HL-60 (cell line): ENCODE data around the gene KANK3.

Source experiments
- DNase-seq, 2 experiments: peaks; one replicate each; pipeline ENCODE4 v3.0.0-alpha.2; 2010 to 2020; ENCODE audit warnings: low read depth in 1 of 2, low spot score in 1 of 2
- H3K27ac ChIP-seq: fragments of 250-450 bp; sonication (Bioruptor Pico); replicated peaks from 2 replicates; pipeline ENCODE4 v1.5.1; 2020; ENCODE audit warnings: mild to moderate bottlenecking, moderate library complexity
- H3K27me3 ChIP-seq: fragments of 250-450 bp; sonication (Bioruptor Pico); 2 replicates; pipeline ENCODE4 v1.5.1; 2021; ENCODE audit warnings: mild to moderate bottlenecking, moderate library complexity; ENCODE audit not compliant: insufficient read depth, poor library complexity, severe bottlenecking
- H3K4me3 ChIP-seq: replicated peaks from 2 replicates; pipeline ENCODE4 v1.5.1; 2011; ENCODE audit warnings: mild to moderate bottlenecking, control low read depth, low read length; ENCODE audit not compliant: insufficient read depth
- CTCF ChIP-seq: IDR thresholded peaks from one replicate; pipeline ENCODE4 v1.5.1; 2011; ENCODE audit warnings: low read length, control low read depth, inconsistent platforms; ENCODE audit not compliant: insufficient read depth
- GABPA ChIP-seq: IDR thresholded peaks from 2 replicates; pipeline ENCODE4 v1.6.1; 2012; ENCODE audit warnings: low read depth
- POLR2AphosphoS5 ChIP-seq: IDR thresholded peaks from 2 replicates; pipeline ENCODE4 v1.6.1; 2012; ENCODE audit warnings: low read depth
- REST ChIP-seq: IDR thresholded peaks from 2 replicates; pipeline ENCODE4 v1.6.1; 2012; ENCODE audit warnings: low read depth; ENCODE audit not compliant: insufficient replicate concordance
- SPI1 ChIP-seq: IDR thresholded peaks from 2 replicates; pipeline ENCODE4 v1.6.1; 2012; ENCODE audit warnings: low read depth, mild to moderate bottlenecking, borderline replicate concordance

The KANK3 gene

GRCh38 chr19:8335343-8336071 lies 7.6 kb downstream of the KANK3 start:
- DNase-seq, result no peak
- no peak overlapping the region for H3K27ac ChIP-seq
- TF ChIP-seq GABPA (no peak), REST (no peak), POLR2AphosphoS5 (no peak), SPI1 (no peak), CTCF (no peak)
- H3K4me3 ChIP-seq, result no peak overlapping the region
- peaks cover 41% of the 10 kb centered on the region for H3K27me3 ChIP-seq

GRCh38 chr19:8334458-8335342 lies 8.4 kb downstream of the KANK3 start:
- no peak for TF ChIP-seq REST
- Histone ChIP-seq H3K27ac (no peak overlapping the region), H3K27me3 (peaks cover 37% of the 10 kb centered on the region), H3K4me3 (no peak overlapping the region)
- DNase-seq, result peak in 1 of 2 experiments; percentile 70

- peaks cover 37% of the 10 kb centered on the region for H3K27me3 ChIP-seq
- H3K27ac ChIP-seq, result no peak overlapping the region
- no peak for DNase-seq
- no peak overlapping the region for H3K4me3 ChIP-seq
- TF ChIP-seq POLR2AphosphoS5 (no peak), GABPA (no peak), CTCF (no peak), REST (no peak), SPI1 (no peak)
These were observed 9.2 kb downstream of the KANK3 start for GRCh38 chr19:8333767-8334457.
